ENCODE data around the gene AGAP1.

DNA sequence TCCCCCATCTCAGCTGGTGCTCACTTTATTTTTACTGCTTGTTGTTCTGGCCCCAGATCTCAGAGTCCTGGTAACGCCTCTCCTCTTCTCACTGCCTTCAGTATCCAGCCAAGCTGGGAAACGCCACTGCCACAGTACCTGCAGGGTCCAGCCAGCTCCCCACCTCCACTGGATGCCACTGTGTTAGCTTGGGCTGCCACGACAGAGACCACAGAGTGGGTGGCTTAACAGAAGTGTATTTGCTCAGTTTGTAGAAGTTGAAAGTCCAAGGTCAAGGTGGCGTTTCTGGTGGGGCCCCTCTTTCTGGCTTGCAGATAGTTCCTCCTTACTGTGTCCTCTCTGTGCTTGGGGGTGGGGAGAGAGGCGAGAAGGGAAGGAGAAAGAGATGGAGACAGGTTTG is 107.1 kb downstream of the AGAP1 start:
- TF ChIP-seq, protein P1, sequence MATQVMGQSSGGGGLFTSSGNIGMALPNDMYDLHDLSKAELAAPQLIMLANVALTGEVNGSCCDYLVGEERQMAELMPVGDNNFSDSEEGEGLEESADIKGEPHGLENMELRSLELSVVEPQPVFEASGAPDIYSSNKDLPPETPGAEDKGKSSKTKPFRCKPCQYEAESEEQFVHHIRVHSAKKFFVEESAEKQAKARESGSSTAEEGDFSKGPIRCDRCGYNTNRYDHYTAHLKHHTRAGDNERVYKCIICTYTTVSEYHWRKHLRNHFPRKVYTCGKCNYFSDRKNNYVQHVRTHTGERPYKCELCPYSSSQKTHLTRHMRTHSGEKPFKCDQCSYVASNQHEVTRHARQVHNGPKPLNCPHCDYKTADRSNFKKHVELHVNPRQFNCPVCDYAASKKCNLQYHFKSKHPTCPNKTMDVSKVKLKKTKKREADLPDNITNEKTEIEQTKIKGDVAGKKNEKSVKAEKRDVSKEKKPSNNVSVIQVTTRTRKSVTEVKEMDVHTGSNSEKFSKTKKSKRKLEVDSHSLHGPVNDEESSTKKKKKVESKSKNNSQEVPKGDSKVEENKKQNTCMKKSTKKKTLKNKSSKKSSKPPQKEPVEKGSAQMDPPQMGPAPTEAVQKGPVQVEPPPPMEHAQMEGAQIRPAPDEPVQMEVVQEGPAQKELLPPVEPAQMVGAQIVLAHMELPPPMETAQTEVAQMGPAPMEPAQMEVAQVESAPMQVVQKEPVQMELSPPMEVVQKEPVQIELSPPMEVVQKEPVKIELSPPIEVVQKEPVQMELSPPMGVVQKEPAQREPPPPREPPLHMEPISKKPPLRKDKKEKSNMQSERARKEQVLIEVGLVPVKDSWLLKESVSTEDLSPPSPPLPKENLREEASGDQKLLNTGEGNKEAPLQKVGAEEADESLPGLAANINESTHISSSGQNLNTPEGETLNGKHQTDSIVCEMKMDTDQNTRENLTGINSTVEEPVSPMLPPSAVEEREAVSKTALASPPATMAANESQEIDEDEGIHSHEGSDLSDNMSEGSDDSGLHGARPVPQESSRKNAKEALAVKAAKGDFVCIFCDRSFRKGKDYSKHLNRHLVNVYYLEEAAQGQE (IDR thresholded peaks at IDR 0.05; ENCODE audit: insufficient read depth in 1 of 2, low read depth in 2 of 2, low read length in 2 of 2): no peak
- TF ChIP-seq SIN3A (IDR thresholded peaks at IDR 0.05; ENCODE audit: borderline replicate concordance, insufficient read depth, low read length) (no peak), POLR2AphosphoS5 (IDR thresholded peaks at IDR 0.05; ENCODE audit: low read depth, low read length) (no peak), TAF1 (IDR thresholded peaks at IDR 0.05; ENCODE audit: borderline replicate concordance, insufficient read depth, low read length) (no peak)
